HG02610 (cell line): ENCODE results near the gene ERVFRD-1.
A peak's percentile ranks its signal among the peaks of the same experiment; 100 is the strongest.

Experiments used
- ATAC-seq: cut with Tn5 transposase; IDR thresholded peaks from one replicate; pipeline ENCODE4 v1.9.1; 2021; ENCODE audit warnings: mild to moderate bottlenecking, moderate library complexity; ENCODE audit not compliant: unreplicated experiment

Gene ERVFRD-1

GRCh38 chr6:11110921-11111768 lies at the start of gene ERVFRD-1:
TSS of gene ERVFRD-1 (minus strand) at chr6:11111725. CDS start at chr6:11105310, 6,415 bp downstream.
- no peak for ATAC-seq

- ATAC-seq = no peak
These were observed 48.7 kb upstream of the ERVFRD-1 start for GRCh38 chr6:11160199-11160598.

- no peak for ATAC-seq
These were observed 44.1 kb upstream of the ERVFRD-1 start for GRCh38 chr6:11155589-11155988.

- ATAC-seq = no peak
These were observed 41.9 kb upstream of the ERVFRD-1 start for GRCh38 chr6:11153447-11153846.

- no peak for ATAC-seq
These were observed 41.1 kb upstream of the ERVFRD-1 start for GRCh38 chr6:11152581-11152980.

- no peak for ATAC-seq
These were observed 40.0 kb upstream of the ERVFRD-1 start for GRCh38 chr6:11151488-11151887.

GRCh38 chr6:11149551-11149950 lies 38.0 kb upstream of the ERVFRD-1 start:
- ATAC-seq = no peak

- no peak for ATAC-seq
These were observed 34.7 kb upstream of the ERVFRD-1 start for GRCh38 chr6:11146117-11146826.

- ATAC-seq = peak; percentile 76
These were observed 32.9 kb upstream of the ERVFRD-1 start for GRCh38 chr6:11144393-11144851.

- no peak for ATAC-seq
These were observed 32.2 kb upstream of the ERVFRD-1 start for GRCh38 chr6:11143394-11144371.

- no peak for ATAC-seq
These were observed 30.9 kb upstream of the ERVFRD-1 start for GRCh38 chr6:11142296-11143027.

GRCh38 chr6:11141295-11141694 lies 29.8 kb upstream of the ERVFRD-1 start:
- no peak for ATAC-seq

- no peak for ATAC-seq
These were observed 28.5 kb upstream of the ERVFRD-1 start for GRCh38 chr6:11140056-11140455.

GRCh38 chr6:11139051-11139960 lies 27.8 kb upstream of the ERVFRD-1 start:
- peak; percentile 74 for ATAC-seq

- no peak for ATAC-seq
These were observed 25.3 kb upstream of the ERVFRD-1 start for GRCh38 chr6:11136809-11137208.

- no peak for ATAC-seq
These were observed 21.8 kb upstream of the ERVFRD-1 start for GRCh38 chr6:11133281-11133680.

GRCh38 chr6:11132194-11132888 lies 20.8 kb upstream of the ERVFRD-1 start:
- ATAC-seq = no peak

- ATAC-seq = no peak
These were observed 19.1 kb upstream of the ERVFRD-1 start for GRCh38 chr6:11130605-11131004.
